ENCODE measurements around the gene STIM1.

GRCh38 chr11:3913921-3914320, 58.5 kb downstream of the STIM1 start:
- TF ChIP-seq TEAD1 (CRISPR knock-in tag; IDR thresholded peaks at IDR 0.05), result no peak
- no peak for TF ChIP-seq ZNF263 (CRISPR knock-in tag; IDR thresholded peaks at IDR 0.05; ENCODE audit: low read depth)
- TF ChIP-seq, protein P1, sequence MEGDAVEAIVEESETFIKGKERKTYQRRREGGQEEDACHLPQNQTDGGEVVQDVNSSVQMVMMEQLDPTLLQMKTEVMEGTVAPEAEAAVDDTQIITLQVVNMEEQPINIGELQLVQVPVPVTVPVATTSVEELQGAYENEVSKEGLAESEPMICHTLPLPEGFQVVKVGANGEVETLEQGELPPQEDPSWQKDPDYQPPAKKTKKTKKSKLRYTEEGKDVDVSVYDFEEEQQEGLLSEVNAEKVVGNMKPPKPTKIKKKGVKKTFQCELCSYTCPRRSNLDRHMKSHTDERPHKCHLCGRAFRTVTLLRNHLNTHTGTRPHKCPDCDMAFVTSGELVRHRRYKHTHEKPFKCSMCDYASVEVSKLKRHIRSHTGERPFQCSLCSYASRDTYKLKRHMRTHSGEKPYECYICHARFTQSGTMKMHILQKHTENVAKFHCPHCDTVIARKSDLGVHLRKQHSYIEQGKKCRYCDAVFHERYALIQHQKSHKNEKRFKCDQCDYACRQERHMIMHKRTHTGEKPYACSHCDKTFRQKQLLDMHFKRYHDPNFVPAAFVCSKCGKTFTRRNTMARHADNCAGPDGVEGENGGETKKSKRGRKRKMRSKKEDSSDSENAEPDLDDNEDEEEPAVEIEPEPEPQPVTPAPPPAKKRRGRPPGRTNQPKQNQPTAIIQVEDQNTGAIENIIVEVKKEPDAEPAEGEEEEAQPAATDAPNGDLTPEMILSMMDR (IDR thresholded peaks at IDR 0.05), result no peak
- TF ChIP-seq, protein P2, sequence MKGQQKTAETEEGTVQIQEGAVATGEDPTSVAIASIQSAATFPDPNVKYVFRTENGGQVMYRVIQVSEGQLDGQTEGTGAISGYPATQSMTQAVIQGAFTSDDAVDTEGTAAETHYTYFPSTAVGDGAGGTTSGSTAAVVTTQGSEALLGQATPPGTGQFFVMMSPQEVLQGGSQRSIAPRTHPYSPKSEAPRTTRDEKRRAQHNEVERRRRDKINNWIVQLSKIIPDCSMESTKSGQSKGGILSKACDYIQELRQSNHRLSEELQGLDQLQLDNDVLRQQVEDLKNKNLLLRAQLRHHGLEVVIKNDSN (CRISPR knock-in tag; IDR thresholded peaks at IDR 0.05), result no peak
- TF ChIP-seq ESRRA (CRISPR knock-in tag; IDR thresholded peaks at IDR 0.05; ENCODE audit: borderline replicate concordance), result no peak
- TF ChIP-seq, protein P3, sequence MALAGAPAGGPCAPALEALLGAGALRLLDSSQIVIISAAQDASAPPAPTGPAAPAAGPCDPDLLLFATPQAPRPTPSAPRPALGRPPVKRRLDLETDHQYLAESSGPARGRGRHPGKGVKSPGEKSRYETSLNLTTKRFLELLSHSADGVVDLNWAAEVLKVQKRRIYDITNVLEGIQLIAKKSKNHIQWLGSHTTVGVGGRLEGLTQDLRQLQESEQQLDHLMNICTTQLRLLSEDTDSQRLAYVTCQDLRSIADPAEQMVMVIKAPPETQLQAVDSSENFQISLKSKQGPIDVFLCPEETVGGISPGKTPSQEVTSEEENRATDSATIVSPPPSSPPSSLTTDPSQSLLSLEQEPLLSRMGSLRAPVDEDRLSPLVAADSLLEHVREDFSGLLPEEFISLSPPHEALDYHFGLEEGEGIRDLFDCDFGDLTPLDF (CRISPR knock-in tag; IDR thresholded peaks at IDR 0.05), result no peak

Measured in WTC11 (cell line).